Renal pelvis (tissue), 4 donors: ENCODE results near the gene SLC19A2. TPM values are rescaled to one million over a fixed set of nuclear protein-coding genes. Genes with fewer than 3 reads are reported as not detected.
A peak's percentile ranks its signal among the peaks of the same experiment; 100 is the strongest.

Experiments used
- DNase-seq: peaks from one replicate; pipeline ENCODE4 v3.0.0-alpha.2; 2013
- polyA plus RNA-seq, 3 donors: library from polyadenylated mRNA; unstranded; fragments of 120-200 nt; gene quantifications; one replicate each; pipeline ENCODE4 v1.2.1, GENCODE V29; 2013; ENCODE audit not compliant: insufficient read length in 3 of 3

Gene SLC19A2
- polyA plus RNA-seq, 3 donors, result 15.4 to 20.2 (median 20.2) TPM

- DNase-seq, result no peak
Measured at GRCh38 chr1:169479363-169480066, 6.2 kb downstream of the SLC19A2 start.

GRCh38 chr1:169478094-169478672, 7.6 kb downstream of the SLC19A2 start:
- no peak for DNase-seq

GRCh38 chr1:169475806-169476387, 9.8 kb downstream of the SLC19A2 start:
- no peak for DNase-seq

- DNase-seq, result no peak
Measured at GRCh38 chr1:169474302-169474995, 11.3 kb downstream of the SLC19A2 start.

- no peak for DNase-seq
Measured at GRCh38 chr1:169473347-169473746, 12.4 kb downstream of the SLC19A2 start.

- no peak for DNase-seq
Measured at GRCh38 chr1:169472738-169473137, 13.0 kb downstream of the SLC19A2 start.

- DNase-seq, result no peak
Measured at GRCh38 chr1:169468982-169469381, 16.8 kb downstream of the SLC19A2 start.

- DNase-seq, result no peak
Measured at GRCh38 chr1:169466259-169467230, 19.2 kb downstream of the SLC19A2 start.

- DNase-seq, result no peak
Measured at GRCh38 chr1:169465281-169465680, 20.5 kb downstream of the SLC19A2 start.

DNA sequence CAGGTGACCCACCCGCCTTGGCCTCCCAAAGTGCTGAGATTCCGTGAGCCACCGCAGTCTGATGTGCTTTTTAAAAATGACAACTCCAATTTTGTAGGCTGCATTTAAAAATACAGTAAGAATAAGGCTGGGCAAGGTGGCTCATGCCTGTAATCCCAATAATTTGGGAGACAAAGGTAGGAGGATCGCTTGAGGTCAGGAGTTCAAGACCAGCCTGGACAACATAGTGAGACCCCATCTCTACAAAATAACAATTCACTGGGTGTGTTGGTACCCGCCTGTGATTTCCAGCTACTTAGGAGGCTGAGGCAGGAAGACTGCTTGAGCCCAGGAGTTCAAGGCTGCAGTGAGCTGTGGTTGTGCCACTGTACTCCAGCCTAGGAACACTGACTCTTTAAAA, 23.4 kb downstream of the SLC19A2 start:
- no peak for DNase-seq

DNA sequence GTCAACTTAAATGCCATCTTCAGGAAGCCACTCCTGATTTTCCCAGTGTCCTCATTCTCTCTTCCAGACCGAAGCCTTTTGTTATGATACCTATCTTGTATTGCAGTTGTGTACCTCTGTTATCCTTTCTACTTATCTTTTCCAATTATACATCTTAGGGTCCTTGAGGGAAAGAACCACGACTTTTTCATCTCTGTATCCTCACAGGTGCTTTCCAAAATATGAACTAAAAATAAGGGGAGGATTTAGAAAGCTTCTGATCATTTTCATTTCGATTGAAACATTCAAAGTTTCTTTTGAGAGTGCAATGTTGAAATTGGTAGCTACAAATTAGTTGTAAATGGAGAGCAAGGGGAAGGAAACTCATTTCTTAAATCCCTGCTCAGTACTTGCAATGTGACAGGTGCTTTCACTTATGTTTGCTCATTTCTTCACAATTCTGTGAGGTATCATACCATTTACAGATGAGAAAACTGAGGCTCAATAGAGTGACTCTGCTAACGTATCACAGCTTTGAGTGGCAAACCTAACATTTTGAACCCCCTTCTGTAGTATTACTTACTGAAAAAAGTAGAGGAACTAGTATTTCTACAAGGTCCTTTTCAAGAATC, 24.2 kb downstream of the SLC19A2 start:
- DNase-seq, result no peak

DNA sequence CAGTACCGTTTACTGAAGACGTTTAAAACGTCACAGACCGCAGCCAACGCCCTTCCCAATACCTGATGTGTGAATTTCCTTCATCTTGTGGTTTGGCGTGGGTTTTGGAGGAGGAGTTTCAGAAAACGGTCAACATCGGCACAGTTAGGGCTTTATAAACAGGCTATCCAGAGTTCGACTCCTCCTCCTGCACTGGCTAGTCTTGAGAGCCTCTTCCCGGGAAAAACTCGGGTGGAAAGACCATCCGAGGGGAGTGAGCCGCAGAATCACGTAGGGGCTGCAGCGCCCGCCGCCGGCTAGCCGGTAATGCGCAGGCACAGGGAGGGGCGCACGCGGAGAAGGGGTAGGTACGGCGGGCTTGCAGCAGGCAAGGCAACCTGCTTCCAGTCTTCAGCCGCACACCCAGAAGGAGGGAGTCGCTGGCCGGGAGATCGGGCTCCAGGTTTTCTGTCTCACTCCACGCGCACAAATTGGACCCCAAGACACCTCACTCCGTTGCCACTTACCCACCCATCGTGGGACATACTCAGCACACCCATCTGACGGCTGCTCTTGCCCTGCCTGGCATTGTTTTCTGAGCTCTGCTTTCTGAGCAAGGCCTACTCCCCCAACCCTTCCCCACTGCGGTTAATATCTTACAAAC, 25.4 kb downstream of the SLC19A2 start:
- DNase-seq, result no peak

DNA sequence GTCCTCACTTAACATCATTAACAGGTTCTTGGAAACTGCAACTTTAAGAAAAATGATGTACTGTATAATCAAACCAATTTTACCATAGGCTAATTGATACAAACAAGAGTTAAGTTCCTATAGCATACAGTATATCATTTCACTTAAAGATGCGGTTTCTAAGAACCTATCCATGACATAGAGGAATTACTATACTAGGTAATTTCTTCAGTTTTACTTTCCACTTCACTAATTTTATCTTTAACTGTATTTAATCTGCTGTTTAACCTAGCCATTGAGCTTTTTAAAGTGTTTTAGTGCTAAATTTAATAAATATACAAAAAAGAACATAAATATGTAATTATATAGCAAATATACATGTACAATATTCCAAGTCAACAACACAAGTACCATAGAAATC, 28.3 kb downstream of the SLC19A2 start:
- no peak for DNase-seq

DNA sequence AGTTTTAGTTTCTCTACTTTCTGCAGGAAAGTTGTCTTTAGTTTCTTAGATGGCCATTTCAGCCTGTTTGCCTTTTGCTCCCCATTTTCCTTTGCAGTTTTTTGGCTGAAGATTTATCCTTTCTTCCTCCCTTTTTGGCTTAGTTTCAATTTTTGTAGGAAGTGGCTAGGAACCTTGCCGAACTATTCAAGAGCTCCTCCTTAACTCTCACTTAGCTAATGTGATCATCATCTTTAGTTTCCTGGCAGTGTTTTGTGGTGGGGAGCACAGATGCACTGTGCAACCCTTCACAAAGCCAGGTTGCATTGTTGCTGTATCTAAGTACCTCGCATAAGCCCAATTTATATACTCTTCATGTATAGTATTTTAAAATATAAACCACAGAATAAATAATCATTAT, 29.7 kb downstream of the SLC19A2 start:
- DNase-seq, result no peak

GRCh38 chr1:169452921-169453320, 32.8 kb downstream of the SLC19A2 start:
- DNase-seq, result no peak

GRCh38 chr1:169451218-169451824, 34.4 kb downstream of the SLC19A2 start:
- no peak for DNase-seq

DNA sequence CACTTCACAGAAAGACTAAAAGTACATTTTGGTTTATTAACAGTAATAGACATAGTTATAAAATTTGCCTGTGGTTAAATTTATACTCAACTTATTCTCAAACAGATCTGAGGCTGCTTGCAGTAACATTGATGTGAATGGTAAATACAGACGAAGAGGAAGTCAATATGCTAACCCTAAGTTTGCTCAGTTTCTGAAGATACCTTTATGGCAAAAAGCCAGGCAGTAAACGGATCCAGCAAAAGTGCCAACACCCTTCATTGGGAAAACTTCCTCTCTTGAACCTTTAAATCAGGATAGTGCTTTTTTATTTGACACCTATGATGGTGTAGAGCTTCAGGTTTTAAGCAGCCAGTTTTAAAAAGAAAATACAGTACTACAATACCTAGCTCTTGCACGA, 41.8 kb downstream of the SLC19A2 start:
- DNase-seq, result no peak

- peak; percentile 86 for DNase-seq
Measured at GRCh38 chr1:169427081-169427641, 58.6 kb downstream of the SLC19A2 start, which contains the start of gene CCDC181. Gene CCDC181 (minus strand): TSS chr1:169427474. CDS start chr1:169424927, 2,547 bp downstream.

- no peak for DNase-seq
Measured at GRCh38 chr1:169426174-169426705, 59.5 kb downstream of the SLC19A2 start.
